Measurements from ENCODE around the gene FILIP1L.

FILIP1L gene

DNA sequence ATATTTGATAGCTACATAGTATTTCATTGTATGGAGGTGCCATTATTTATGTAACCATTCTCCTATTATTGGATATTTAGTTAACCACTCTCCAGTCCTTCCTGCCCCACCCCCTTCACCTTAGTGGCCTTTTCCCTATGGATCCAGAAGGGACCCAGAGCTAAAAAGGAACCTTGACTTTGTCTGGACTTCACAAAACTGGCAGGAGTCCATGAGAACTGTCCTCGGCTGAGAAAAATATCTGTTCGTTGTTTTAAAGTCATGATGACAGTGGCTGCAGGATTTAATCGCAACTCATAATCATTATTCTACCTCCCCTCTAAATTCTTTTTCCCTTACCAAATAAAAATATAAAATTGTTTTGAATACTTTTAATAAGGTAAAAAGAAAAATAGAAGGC lies 166.9 kb downstream of the FILIP1L start:
- Histone ChIP-seq H3K9me3 (ENCODE audit: insufficient read depth, low read length, severe bottlenecking) (no peaks in the 10 kb centered on the region), H3K9ac (ENCODE audit: low read depth, low read length) (no peak overlapping the region), H3K27me3 (ENCODE audit: insufficient read depth, low read length, poor library complexity) (no peaks in the 10 kb centered on the region), H2AFZ (ENCODE audit: low read depth, low read length) (no peak overlapping the region), H4K20me1 (ENCODE audit: insufficient read depth, low read length) (peaks cover 8% of the 10 kb centered on the region; the same call in 1 of the 2 replicates), H3K27ac (ENCODE audit: low read length) (no peak overlapping the region), H3K36me3 (ENCODE audit: insufficient read depth, low read length) (no peaks in the 10 kb centered on the region), H3K4me2 (ENCODE audit: insufficient read depth, low read length) (no peak overlapping the region), H3K4me1 (ENCODE audit: insufficient read depth, low read length) (no peaks in the 10 kb centered on the region), H3K4me3 (ENCODE audit: low read depth in 1 of 2, low read length in 2 of 2) (no peak overlapping the region), H3K79me2 (ENCODE audit: insufficient read depth, low read length) (no peaks in the 10 kb centered on the region)
- no peak for TF ChIP-seq EZH2 (IDR thresholded peaks at IDR 0.05; ENCODE audit: borderline replicate concordance, low read depth, low read length, severe bottlenecking)
- TF ChIP-seq, protein P1, sequence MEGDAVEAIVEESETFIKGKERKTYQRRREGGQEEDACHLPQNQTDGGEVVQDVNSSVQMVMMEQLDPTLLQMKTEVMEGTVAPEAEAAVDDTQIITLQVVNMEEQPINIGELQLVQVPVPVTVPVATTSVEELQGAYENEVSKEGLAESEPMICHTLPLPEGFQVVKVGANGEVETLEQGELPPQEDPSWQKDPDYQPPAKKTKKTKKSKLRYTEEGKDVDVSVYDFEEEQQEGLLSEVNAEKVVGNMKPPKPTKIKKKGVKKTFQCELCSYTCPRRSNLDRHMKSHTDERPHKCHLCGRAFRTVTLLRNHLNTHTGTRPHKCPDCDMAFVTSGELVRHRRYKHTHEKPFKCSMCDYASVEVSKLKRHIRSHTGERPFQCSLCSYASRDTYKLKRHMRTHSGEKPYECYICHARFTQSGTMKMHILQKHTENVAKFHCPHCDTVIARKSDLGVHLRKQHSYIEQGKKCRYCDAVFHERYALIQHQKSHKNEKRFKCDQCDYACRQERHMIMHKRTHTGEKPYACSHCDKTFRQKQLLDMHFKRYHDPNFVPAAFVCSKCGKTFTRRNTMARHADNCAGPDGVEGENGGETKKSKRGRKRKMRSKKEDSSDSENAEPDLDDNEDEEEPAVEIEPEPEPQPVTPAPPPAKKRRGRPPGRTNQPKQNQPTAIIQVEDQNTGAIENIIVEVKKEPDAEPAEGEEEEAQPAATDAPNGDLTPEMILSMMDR (IDR thresholded peaks at IDR 0.05; ENCODE audit: borderline replicate concordance, extremely low read depth, low read length, poor library complexity, severe bottlenecking), result no peak
- ATAC-seq (ENCODE audit: insufficient read depth, low read depth), result no peak
- DNase-seq, result no peak

DNA sequence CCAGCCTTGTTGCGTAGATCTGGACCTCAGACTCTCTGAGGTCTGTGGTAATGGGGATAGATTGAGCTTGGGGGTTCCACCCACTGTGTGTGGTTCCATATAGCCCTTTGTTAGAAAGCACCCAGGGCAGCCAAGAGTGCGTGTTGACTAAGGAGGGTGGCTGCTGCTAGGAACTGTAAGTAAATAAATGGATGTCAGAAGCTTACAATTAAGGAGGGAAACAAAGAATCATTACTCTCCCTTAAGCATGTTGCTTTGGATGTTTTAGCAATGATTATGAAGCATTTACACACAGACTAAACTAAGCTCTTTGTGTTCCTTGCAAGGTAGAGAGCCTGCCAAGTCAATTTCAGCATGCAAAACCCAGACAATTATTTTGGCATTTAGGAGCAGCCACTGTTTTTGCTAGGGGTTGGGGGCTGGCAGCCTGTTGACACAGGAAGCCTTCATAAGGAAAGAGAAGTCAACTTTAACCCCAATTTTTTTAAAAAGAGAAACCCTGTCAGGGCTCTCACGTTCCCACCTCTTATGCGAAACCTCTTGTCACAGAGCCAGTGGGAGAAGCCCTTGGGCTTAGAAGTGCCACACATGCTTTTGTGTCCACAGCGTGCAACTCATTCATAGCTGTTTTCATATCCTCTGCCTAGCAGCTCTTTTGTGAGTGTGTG lies 168.8 kb downstream of the FILIP1L start:
- H3K9ac ChIP-seq (ENCODE audit: low read depth, low read length), result no peak overlapping the region
- DNase-seq, result no peak
- peaks cover 5% of the 10 kb centered on the region; the same call in 1 of the 2 replicates for H4K20me1 ChIP-seq (ENCODE audit: insufficient read depth, low read length)
- no peak for TF ChIP-seq EZH2 (IDR thresholded peaks at IDR 0.05; ENCODE audit: borderline replicate concordance, low read depth, low read length, severe bottlenecking)
- TF ChIP-seq, protein P1 (IDR thresholded peaks at IDR 0.05; ENCODE audit: borderline replicate concordance, extremely low read depth, low read length, poor library complexity, severe bottlenecking), result no peak
- H3K27ac ChIP-seq (ENCODE audit: low read length), result no peak overlapping the region
- no peaks in the 10 kb centered on the region for H3K27me3 ChIP-seq (ENCODE audit: insufficient read depth, low read length, poor library complexity)
- no peaks in the 10 kb centered on the region for H3K79me2 ChIP-seq (ENCODE audit: insufficient read depth, low read length)
- no peaks in the 10 kb centered on the region for H3K36me3 ChIP-seq (ENCODE audit: insufficient read depth, low read length)
- no peaks in the 10 kb centered on the region for H3K9me3 ChIP-seq (ENCODE audit: insufficient read depth, low read length, severe bottlenecking)
- no peak overlapping the region for H2AFZ ChIP-seq (ENCODE audit: low read depth, low read length)
- H3K4me3 ChIP-seq (ENCODE audit: low read depth in 1 of 2, low read length in 2 of 2), result no peak overlapping the region
- H3K4me2 ChIP-seq (ENCODE audit: insufficient read depth, low read length), result no peak overlapping the region
- no peak for ATAC-seq (ENCODE audit: insufficient read depth, low read depth)
- no peaks in the 10 kb centered on the region for H3K4me1 ChIP-seq (ENCODE audit: insufficient read depth, low read length)

DNA sequence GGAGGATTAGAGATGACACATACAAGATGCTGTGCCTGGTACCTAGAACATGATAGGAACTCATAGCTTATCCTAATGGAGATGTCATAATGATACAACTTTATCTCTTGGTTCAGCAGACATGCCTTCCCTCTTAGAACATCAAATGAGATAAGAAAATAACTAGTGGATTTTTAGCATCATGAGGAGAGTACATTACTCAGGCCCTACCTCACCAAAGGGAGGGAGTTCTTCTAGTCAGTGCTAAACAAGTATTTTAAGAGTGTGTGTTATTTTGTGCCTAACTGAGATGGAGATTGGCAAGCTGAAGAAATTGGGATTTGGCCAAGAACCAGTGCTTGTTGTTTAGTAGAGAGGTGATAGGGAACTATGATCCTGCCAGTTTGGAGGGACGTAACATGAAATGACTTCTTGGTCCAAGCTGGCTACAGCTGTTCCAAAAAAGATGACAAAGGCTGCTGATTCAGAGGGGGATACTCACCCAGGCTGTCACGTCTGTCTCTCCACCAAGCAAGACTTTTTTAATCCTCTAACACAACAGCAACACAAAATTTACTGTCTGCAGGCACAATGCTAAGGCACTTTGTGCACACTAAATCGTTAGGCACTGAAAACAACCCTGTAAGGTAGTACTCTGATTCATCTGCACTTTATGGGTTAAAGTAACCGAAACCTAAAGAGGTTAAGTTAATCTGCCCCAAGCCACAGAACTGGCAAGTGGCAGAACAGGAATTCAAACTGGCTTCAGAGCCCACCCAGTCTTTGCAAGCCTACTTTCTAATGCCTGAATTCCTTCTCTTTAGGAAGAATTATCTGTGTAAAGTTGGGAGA lies 170.2 kb downstream of the FILIP1L start:
- Histone ChIP-seq H4K20me1 (ENCODE audit: insufficient read depth, low read length) (peaks cover 5% of the 10 kb centered on the region; the same call in 1 of the 2 replicates), H3K4me1 (ENCODE audit: insufficient read depth, low read length) (no peaks in the 10 kb centered on the region), H3K4me2 (ENCODE audit: insufficient read depth, low read length) (no peak overlapping the region), H3K4me3 (ENCODE audit: low read depth in 1 of 2, low read length in 2 of 2) (no peak overlapping the region), H3K9me3 (ENCODE audit: insufficient read depth, low read length, severe bottlenecking) (no peaks in the 10 kb centered on the region), H3K79me2 (ENCODE audit: insufficient read depth, low read length) (no peaks in the 10 kb centered on the region), H3K36me3 (ENCODE audit: insufficient read depth, low read length) (no peaks in the 10 kb centered on the region), H3K9ac (ENCODE audit: low read depth, low read length) (no peak overlapping the region), H2AFZ (ENCODE audit: low read depth, low read length) (no peak overlapping the region), H3K27ac (ENCODE audit: low read length) (no peak overlapping the region), H3K27me3 (ENCODE audit: insufficient read depth, low read length, poor library complexity) (no peaks in the 10 kb centered on the region)
- TF ChIP-seq EZH2 (IDR thresholded peaks at IDR 0.05; ENCODE audit: borderline replicate concordance, low read depth, low read length, severe bottlenecking), result no peak
- DNase-seq (no peak), ATAC-seq (ENCODE audit: insufficient read depth, low read depth) (no peak)

DNA sequence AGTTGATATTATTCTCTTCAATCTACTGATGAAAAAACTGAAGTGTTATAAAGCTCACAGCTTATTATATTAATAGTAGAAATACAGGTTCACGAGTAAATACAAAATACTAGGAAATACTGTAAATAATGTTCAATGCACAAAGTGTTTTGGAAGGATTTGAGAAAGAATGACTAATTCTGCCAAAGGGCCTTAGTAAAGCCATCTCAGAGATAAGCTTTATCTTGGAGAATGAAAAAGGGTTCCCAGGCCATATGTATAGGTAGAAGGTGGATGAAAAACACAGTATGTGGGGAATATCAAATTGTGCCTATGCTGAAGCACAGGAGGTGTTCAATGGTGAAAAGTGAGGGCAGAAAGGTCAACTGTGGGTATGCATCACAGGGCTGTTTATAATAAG lies 173.1 kb downstream of the FILIP1L start:
- Histone ChIP-seq H3K9ac (ENCODE audit: low read depth, low read length) (no peak overlapping the region), H3K27me3 (ENCODE audit: insufficient read depth, low read length, poor library complexity) (no peaks in the 10 kb centered on the region), H3K36me3 (ENCODE audit: insufficient read depth, low read length) (no peaks in the 10 kb centered on the region), H3K27ac (ENCODE audit: low read length) (no peak overlapping the region), H3K9me3 (ENCODE audit: insufficient read depth, low read length, severe bottlenecking) (no peaks in the 10 kb centered on the region), H3K4me1 (ENCODE audit: insufficient read depth, low read length) (no peaks in the 10 kb centered on the region), H3K79me2 (ENCODE audit: insufficient read depth, low read length) (no peaks in the 10 kb centered on the region), H3K4me2 (ENCODE audit: insufficient read depth, low read length) (no peak overlapping the region), H4K20me1 (ENCODE audit: insufficient read depth, low read length) (peaks cover 3% of the 10 kb centered on the region; the same call in 1 of the 2 replicates), H2AFZ (ENCODE audit: low read depth, low read length) (no peak overlapping the region), H3K4me3 (ENCODE audit: low read depth in 1 of 2, low read length in 2 of 2) (no peak overlapping the region)
- no peak for TF ChIP-seq EZH2 (IDR thresholded peaks at IDR 0.05; ENCODE audit: borderline replicate concordance, low read depth, low read length, severe bottlenecking)
- TF ChIP-seq, protein P1 (IDR thresholded peaks at IDR 0.05; ENCODE audit: borderline replicate concordance, extremely low read depth, low read length, poor library complexity, severe bottlenecking), result no peak
- no peak for ATAC-seq (ENCODE audit: insufficient read depth, low read depth)
- DNase-seq, result no peak
